HG03064 (cell line): Measurements from ENCODE around the gene DLX2.
A peak's percentile ranks its signal among the peaks of the same experiment; 100 is the strongest.
"Not testable (repeated sequence)": the region's sequence is repeated elsewhere in the genome, so short reads cannot be mapped to it uniquely, and the experiment has no call there.

Source experiments
- ATAC-seq: cut with Tn5 transposase; IDR thresholded peaks from one replicate; pipeline ENCODE4 v1.9.1; 2021; ENCODE audit warnings: low read depth; ENCODE audit not compliant: unreplicated experiment

Gene DLX2

GRCh38 chr2:172102391-172103359 lies at the start of gene DLX2:
TSS of gene DLX2 (minus strand) at chr2:172102900. CDS start at chr2:172102538, 362 bp downstream.
- ATAC-seq: peak; percentile 66

- ATAC-seq: no peak
Measured at GRCh38 chr2:172147944-172148650, 45.4 kb upstream of the DLX2 start.

GRCh38 chr2:172143817-172144216 lies 41.1 kb upstream of the DLX2 start:
- no peak for ATAC-seq

GRCh38 chr2:172138727-172139126 lies 36.0 kb upstream of the DLX2 start:
- ATAC-seq: not testable (repeated sequence)

- no peak for ATAC-seq
Measured at GRCh38 chr2:172137943-172138342, 35.2 kb upstream of the DLX2 start.

- ATAC-seq: no peak
Measured at GRCh38 chr2:172137109-172137508, 34.4 kb upstream of the DLX2 start.

- ATAC-seq: no peak
Measured at GRCh38 chr2:172135446-172135845, 32.7 kb upstream of the DLX2 start.

- no peak for ATAC-seq
Measured at GRCh38 chr2:172134270-172134669, 31.6 kb upstream of the DLX2 start.

- ATAC-seq: no peak
Measured at GRCh38 chr2:172131713-172132555, 29.2 kb upstream of the DLX2 start.

GRCh38 chr2:172129404-172129803 lies 26.7 kb upstream of the DLX2 start:
- ATAC-seq: no peak

GRCh38 chr2:172128484-172128883 lies 25.8 kb upstream of the DLX2 start:
- ATAC-seq: no peak

GRCh38 chr2:172120118-172120517 lies 17.4 kb upstream of the DLX2 start:
- ATAC-seq: no peak

GRCh38 chr2:172119089-172119488 lies 16.4 kb upstream of the DLX2 start:
- no peak for ATAC-seq

GRCh38 chr2:172116107-172116506 lies 13.4 kb upstream of the DLX2 start:
- ATAC-seq: no peak

- no peak for ATAC-seq
Measured at GRCh38 chr2:172114579-172114978, 11.9 kb upstream of the DLX2 start.

GRCh38 chr2:172114176-172114575 lies 11.5 kb upstream of the DLX2 start:
- ATAC-seq: not testable (repeated sequence)

- no peak for ATAC-seq
Measured at GRCh38 chr2:172113617-172114016, 10.9 kb upstream of the DLX2 start.

GRCh38 chr2:172109988-172110811 lies 7.5 kb upstream of the DLX2 start:
- ATAC-seq: no peak

- ATAC-seq: no peak
Measured at GRCh38 chr2:172109256-172109987, 6.7 kb upstream of the DLX2 start.
